MM.1S (cell line): ENCODE results near the gene SMIM22.

Source experiments
- EZH2 ChIP-seq: fragments of 300-600 bp; sonication (generic); optimal IDR thresholded peaks from 2 replicates; pipeline ENCODE3; 2017; ENCODE audit warnings: low read depth, mild to moderate bottlenecking, antibody characterized with exemption, low read length, mixed read lengths
- EZH2phosphoT487 ChIP-seq: fragments of 300-600 bp; sonication (generic); IDR thresholded peaks from 2 replicates; pipeline ENCODE4 v1.6.1; 2018; ENCODE audit warnings: antibody characterized with exemption, low read length
- TF ChIP-seq, protein P1 (sequence below): fragments of 300-600 bp; sonication (generic); IDR thresholded peaks from 2 replicates; pipeline ENCODE4 v1.5.1; 2016; ENCODE audit warnings: antibody characterized with exemption, low read length, mixed read lengths

DNA sequence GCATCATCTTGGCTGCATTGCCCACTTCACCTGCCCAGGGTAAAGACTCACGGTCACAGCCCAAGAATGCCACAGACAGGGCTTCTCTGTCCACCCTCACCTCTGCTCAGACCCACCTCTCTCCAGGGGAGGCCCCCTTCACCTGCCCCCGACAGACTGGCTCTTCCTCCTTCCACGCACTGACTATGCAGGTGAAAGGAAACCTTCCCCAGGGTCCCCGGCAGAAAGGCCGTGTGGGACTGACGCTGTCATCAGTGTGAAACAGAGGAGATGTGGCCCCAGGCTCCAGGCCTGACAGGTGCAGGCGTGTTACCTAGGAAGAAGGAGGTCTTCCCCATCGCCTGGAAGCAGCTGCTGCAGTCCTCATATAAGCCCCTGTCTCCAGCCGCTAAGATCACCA lies 16.6 kb downstream of the SMIM22 start:
- TF ChIP-seq, protein P1, sequence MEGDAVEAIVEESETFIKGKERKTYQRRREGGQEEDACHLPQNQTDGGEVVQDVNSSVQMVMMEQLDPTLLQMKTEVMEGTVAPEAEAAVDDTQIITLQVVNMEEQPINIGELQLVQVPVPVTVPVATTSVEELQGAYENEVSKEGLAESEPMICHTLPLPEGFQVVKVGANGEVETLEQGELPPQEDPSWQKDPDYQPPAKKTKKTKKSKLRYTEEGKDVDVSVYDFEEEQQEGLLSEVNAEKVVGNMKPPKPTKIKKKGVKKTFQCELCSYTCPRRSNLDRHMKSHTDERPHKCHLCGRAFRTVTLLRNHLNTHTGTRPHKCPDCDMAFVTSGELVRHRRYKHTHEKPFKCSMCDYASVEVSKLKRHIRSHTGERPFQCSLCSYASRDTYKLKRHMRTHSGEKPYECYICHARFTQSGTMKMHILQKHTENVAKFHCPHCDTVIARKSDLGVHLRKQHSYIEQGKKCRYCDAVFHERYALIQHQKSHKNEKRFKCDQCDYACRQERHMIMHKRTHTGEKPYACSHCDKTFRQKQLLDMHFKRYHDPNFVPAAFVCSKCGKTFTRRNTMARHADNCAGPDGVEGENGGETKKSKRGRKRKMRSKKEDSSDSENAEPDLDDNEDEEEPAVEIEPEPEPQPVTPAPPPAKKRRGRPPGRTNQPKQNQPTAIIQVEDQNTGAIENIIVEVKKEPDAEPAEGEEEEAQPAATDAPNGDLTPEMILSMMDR, result no peak
- TF ChIP-seq EZH2phosphoT487 (no peak), EZH2 (no peak)
